Left renal cortex interstitium (tissue), 4 donors: Measurements from ENCODE around the gene PLA2G6. TPM values are rescaled to one million over a fixed set of nuclear protein-coding genes. Genes with fewer than 3 reads are reported as not detected.
"Not testable (repeated sequence)": the region's sequence is repeated elsewhere in the genome, so short reads cannot be mapped to it uniquely, and the experiment has no call there.

ENCODE experiments used
- DNase-seq, 4 donors: peaks; one replicate each; pipeline ENCODE4 v3.0.0-alpha.2; 2013; ENCODE audit warnings: low read depth in 4 of 4, low spot score in 2 of 4, missing footprints in 1 of 4
- polyA plus RNA-seq, 4 donors: library from polyadenylated mRNA; unstranded; fragments of 120-200 nt; gene quantifications; one replicate each; pipeline ENCODE4 v1.2.1, GENCODE V29; 2013; ENCODE audit not compliant: insufficient read length in 4 of 4

Gene PLA2G6
- polyA plus RNA-seq, 4 donors: 27.6 to 72.6 (median 49.3) TPM

GRCh38 chr22:38089474-38089851 lies 92.2 kb downstream of the PLA2G6 start:
- DNase-seq: no peak

GRCh38 chr22:38088629-38089473 lies 92.8 kb downstream of the PLA2G6 start:
- DNase-seq: no peak

GRCh38 chr22:38087855-38088254 lies 93.8 kb downstream of the PLA2G6 start:
- no peak for DNase-seq

DNA sequence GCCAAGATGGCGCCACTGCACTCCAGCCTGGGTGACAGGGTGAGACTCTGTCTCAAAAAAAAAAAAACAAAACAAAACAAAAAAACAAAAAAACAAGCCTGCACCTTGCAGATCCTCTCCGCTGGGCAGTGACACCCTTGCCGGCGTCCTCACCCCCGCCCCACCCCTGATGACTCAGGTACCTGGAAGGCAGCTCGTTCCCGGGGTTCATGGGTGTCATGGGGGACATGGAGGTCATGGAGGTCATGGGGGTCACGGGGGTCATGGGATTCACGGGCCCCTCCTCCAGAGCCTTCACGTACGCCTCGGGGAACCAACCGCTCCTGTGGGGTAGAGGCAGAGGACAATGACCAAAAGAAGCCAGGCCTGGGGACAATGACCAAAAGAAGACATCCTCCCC lies 94.7 kb downstream of the PLA2G6 start:
- DNase-seq: no peak

- no peak for DNase-seq
Observed at GRCh38 chr22:38086001-38086845, 95.4 kb downstream of the PLA2G6 start.

- DNase-seq: no peak
Observed at GRCh38 chr22:38085501-38085900, 96.1 kb downstream of the PLA2G6 start.

- no peak for DNase-seq
Observed at GRCh38 chr22:38085056-38085455, 96.6 kb downstream of the PLA2G6 start.

DNA sequence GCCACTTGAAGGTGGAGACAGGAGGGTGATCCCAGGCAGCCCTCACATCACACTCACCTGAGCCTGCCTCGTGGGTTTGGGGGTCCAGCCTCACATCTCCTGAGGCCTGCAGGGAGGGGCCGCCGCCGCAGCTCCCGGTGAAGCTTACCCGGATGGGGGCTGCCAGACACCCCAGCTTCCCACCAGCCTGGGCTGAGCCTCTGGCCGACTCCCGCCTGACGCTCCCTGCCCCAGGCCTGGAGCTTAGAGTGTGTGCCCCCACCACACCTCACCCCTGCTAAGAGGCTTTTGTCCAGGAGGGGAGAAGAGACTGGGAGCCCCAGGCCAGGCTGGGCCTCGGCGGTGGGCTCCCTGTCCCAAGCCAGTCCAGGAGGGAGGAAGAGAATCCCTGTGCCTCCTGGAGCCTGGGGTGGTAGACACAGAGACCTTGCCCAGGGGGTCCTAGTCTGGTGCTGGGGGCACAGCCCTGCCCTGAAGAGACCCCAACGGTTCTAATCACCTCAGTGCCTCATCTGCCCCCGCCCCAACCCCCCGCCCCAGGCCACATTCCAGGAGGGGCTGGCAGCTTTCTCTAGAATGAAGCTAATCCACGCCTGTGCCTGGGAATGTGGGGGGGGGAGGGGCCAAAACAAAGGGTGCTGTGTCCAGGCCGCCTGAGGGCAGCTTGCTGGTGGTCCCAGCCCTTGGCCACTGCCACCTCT lies 97.5 kb downstream of the PLA2G6 start, which contains the start of gene SLC16A8:
SLC16A8 (minus strand) TSS at position 254 of the 701 bp plus-strand sequence. CDS start 1,311 bp downstream, outside the sequence.
- no peak for DNase-seq

GRCh38 chr22:38082986-38083710 lies 98.5 kb downstream of the PLA2G6 start:
- DNase-seq: no peak

- no peak for DNase-seq
Observed at GRCh38 chr22:38081941-38082828, 99.4 kb downstream of the PLA2G6 start.

GRCh38 chr22:38081636-38081940 lies 100.0 kb downstream of the PLA2G6 start:
- DNase-seq: no peak

GRCh38 chr22:38080850-38081635 lies 100.6 kb downstream of the PLA2G6 start:
- no peak for DNase-seq

- no peak for DNase-seq
Observed at GRCh38 chr22:38080474-38080849, 101.2 kb downstream of the PLA2G6 start.

DNA sequence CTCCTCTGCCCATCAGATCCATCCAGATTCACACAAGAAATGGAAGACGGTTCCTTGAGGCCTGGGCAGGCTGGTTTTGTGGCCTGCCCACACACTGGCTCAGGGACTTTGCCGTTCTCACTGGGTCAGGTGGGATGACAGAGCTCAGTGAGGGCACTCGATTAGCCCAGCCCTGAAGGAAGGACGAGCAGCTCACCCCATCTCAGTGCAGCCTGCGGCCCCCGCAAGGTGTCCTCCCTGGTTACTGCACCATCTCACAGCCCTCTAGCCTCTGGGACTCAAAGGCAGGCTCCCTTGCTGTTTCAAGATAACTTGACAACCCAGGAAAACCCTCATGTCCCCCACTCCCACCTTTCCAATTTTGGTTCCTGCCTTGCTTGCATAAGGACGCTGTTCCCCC lies 101.8 kb downstream of the PLA2G6 start:
- no peak for DNase-seq

- DNase-seq: not testable (repeated sequence)
Observed at GRCh38 chr22:38079208-38079607, 102.4 kb downstream of the PLA2G6 start.

DNA sequence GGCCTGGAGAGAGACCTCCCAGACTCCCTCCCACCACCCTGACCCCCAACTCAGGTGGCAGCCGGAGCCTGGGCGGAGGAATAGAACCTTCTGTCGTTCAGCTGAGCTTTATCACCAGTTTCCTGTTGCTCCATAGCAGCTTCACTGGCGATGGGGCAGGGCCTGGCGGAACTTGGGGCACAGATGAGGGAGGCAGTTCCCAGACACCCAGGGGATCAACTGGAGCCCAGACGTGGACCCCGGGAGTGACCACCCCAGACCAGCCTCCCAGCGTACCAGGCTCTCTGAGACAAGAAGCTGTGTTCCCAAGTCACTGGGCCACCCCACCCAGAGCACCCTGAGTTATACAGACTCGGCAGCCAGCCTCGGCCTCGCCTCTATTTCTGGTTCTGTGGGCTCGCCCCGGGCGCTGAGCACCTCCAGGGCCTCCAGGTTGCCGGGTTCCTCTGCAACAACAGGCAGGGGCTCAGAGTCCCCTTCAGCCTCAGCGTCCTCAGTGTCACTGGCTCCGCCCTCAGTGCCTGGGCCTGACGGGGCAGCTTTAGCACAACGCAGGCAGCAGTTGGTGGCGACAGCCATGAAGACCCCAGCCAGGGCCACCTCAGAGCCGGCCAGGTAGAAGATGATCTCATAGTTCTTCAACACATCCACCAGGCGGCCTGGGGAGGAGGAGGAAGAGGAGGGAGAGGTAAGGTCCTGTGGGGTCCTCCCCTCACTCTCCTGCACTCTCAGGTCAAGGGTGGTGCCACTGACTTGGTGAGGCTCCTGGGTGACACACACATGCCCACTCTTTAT lies 103.4 kb downstream of the PLA2G6 start:
- DNase-seq: no peak

DNA sequence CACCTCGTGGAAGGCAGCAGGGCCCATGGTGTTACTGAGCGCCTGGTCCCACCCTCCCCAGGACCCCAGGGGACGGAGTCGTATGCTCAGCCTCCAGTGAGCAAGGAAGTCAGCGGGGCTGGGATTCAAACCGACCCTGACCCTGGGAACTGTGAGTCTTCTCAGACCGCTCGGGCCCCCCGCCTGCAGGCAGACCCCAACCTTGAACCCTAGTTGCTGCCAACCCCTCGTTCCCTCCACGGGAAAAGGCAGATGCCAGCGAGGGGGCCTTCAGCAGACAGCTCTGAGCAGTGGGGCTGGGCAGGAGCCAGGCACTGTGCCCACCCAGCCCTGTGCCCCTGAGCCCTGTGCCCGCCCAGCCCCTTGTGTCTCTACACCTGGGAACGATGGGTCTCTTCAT lies 104.0 kb downstream of the PLA2G6 start:
- DNase-seq: no peak

- no peak for DNase-seq
Observed at GRCh38 chr22:38077096-38077495, 104.5 kb downstream of the PLA2G6 start.
